Measurements from ENCODE around the gene CD40. TPM values are rescaled to one million over a fixed set of nuclear protein-coding genes. Genes with fewer than 3 reads are reported as not detected.

CD40 gene
- polyA plus RNA-seq, 2 of the 4 experiments (the other 2 are of a cell fraction): 4.9 to 5.2 TPM

GRCh38 chr20:46120136-46120535, 2.0 kb downstream of the CD40 start:
- FAIRE-seq (no peak), ATAC-seq (no peak)

More at GRCh38 chr20:46120136-46120535, 2.0 kb downstream of the CD40 start:
- Histone ChIP-seq H3K4me3 (no peak overlapping the region), H3K9me3 (no peaks in the 10 kb centered on the region), H3K4me1 (0 out of 3 replicates have a peak, but pooled peaks cover 3% of the 10 kb centered on the region), H3K27ac (no peak overlapping the region), H3K4me2 (no peak overlapping the region)
- DNase-seq (ENCODE audit: low read depth in 1 of 2, low spot score in 1 of 2): no peak
- no peak for TF ChIP-seq ATOH8 (CRISPR knock-in tag; IDR thresholded peaks at IDR 0.05; ENCODE audit: low read depth)
- no peak for TF ChIP-seq EHF (CRISPR knock-in tag; IDR thresholded peaks at IDR 0.05)
- no peak for TF ChIP-seq ZFP36 (IDR thresholded peaks at IDR 0.05; ENCODE audit: borderline replicate concordance, partially characterized antibody)
- TF ChIP-seq CHD2 (IDR thresholded peaks at IDR 0.05; ENCODE audit: low read length, partially characterized antibody): no peak
- TF ChIP-seq REST (IDR thresholded peaks at IDR 0.05): no peak
- no peak for TF ChIP-seq HMGXB4 (CRISPR knock-in tag; IDR thresholded peaks at IDR 0.05; ENCODE audit: borderline replicate concordance)
- no peak for TF ChIP-seq EHMT2 (IDR thresholded peaks at IDR 0.05; ENCODE audit: low read depth)
- no peak for TF ChIP-seq KDM1A (IDR thresholded peaks at IDR 0.05; ENCODE audit: low read depth)
- TF ChIP-seq, protein P1, sequence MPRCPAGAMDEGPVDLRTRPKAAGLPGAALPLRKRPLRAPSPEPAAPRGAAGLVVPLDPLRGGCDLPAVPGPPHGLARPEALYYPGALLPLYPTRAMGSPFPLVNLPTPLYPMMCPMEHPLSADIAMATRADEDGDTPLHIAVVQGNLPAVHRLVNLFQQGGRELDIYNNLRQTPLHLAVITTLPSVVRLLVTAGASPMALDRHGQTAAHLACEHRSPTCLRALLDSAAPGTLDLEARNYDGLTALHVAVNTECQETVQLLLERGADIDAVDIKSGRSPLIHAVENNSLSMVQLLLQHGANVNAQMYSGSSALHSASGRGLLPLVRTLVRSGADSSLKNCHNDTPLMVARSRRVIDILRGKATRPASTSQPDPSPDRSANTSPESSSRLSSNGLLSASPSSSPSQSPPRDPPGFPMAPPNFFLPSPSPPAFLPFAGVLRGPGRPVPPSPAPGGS (IDR thresholded peaks at IDR 0.05): no peak
- TF ChIP-seq CEBPB (IDR thresholded peaks at IDR 0.05): no peak
- TF ChIP-seq RFX5 (IDR thresholded peaks at IDR 0.05): no peak
- TF ChIP-seq CHD4 (IDR thresholded peaks at IDR 0.05; ENCODE audit: borderline replicate concordance): no peak
- TF ChIP-seq HOXA7 (CRISPR knock-in tag; IDR thresholded peaks at IDR 0.05): no peak
- POLR2A ChIA-PET: no interaction called here
- CTCF ChIA-PET: interaction anchor here (1.0 to 2.3 kb wide), 5 partner anchors 12 to 106 kb away, joined by 3 to 12 read pairs (median 5); no protein-coding TSS in a partner anchor
- 87% methylated on average over 2 of the region's 2 CpGs for WGBS (ENCODE audit: missing lambda C conversion rate)

Data from A549 (cell line).